Stimulated activated CD4-positive, alpha-beta T cell treated with anti-CD3 and anti-CD28 coated beads, Interleukin-4, amount 100 ng/mL, for 1 hour (primary cell): ENCODE measurements around the gene DCHS2.

Source experiments
- DNase-seq: peaks from one replicate; pipeline ENCODE4 v3.0.0-alpha.2; 2020

DCHS2 gene

GRCh38 chr4:154186035-154186434 is 305.6 kb downstream of the DCHS2 start:
- DNase-seq, result no peak

- DNase-seq, result no peak
Measured at GRCh38 chr4:154184238-154184637, 307.4 kb downstream of the DCHS2 start.

GRCh38 chr4:154183264-154183663 is 308.3 kb downstream of the DCHS2 start:
- DNase-seq, result no peak
